Fibroblast of lung (primary cell): Measurements from ENCODE around the gene SORCS2. TPM values are rescaled to one million over a fixed set of nuclear protein-coding genes. Genes with fewer than 3 reads are reported as not detected.

ENCODE experiments used
- DNase-seq, 2 donors: peaks; one replicate each; pipeline versions ENCODE4 v3.0.0 to v3.0.0-alpha.2; 2010; ENCODE audit warnings: low read depth in 2 of 2
- H2AFZ ChIP-seq: 2 replicates; pipeline ENCODE4 v1.5.1; 2012; ENCODE audit warnings: low read length, control low read depth, inconsistent platforms
- H3K27ac ChIP-seq: 2 replicates; pipeline ENCODE4 v1.5.1; 2011; ENCODE audit warnings: low read length, control low read depth; ENCODE audit not compliant: insufficient read depth
- H3K27me3 ChIP-seq: 2 replicates; pipeline ENCODE4 v1.5.1; 2011; ENCODE audit warnings: mild to moderate bottlenecking, low read length; ENCODE audit not compliant: control insufficient read depth, insufficient read depth
- H3K36me3 ChIP-seq: 2 replicates; pipeline ENCODE4 v1.5.1; 2011; ENCODE audit warnings: low read length; ENCODE audit not compliant: control insufficient read depth, insufficient read depth
- H3K4me1 ChIP-seq: 2 replicates; pipeline ENCODE4 v1.5.1; 2011; ENCODE audit warnings: low read length; ENCODE audit not compliant: control insufficient read depth, insufficient read depth; ENCODE audit errors: extremely low read depth
- H3K4me2 ChIP-seq: 2 replicates; pipeline ENCODE4 v1.5.1; 2011; ENCODE audit warnings: low read length, control low read depth; ENCODE audit not compliant: insufficient read depth; ENCODE audit errors: extremely low read depth
- H3K4me3 ChIP-seq, 4 experiments: fragments of 200-600 bp in 1 of 4; sonication (generic) in 1 of 4; replicated peaks in 1 of 4; 2 replicates each; pipeline ENCODE4 v1.5.1; 2011 to 2016; ENCODE audit warnings: low read length in 4 of 4, low read depth in 3 of 4, mild to moderate bottlenecking in 3 of 4, control low read depth in 2 of 4, inconsistent platforms in 1 of 4, mixed read lengths in 1 of 4; ENCODE audit not compliant: insufficient read depth in 1 of 4; ENCODE audit errors: control extremely low read depth in 1 of 4
- H3K79me2 ChIP-seq: 2 replicates; pipeline ENCODE4 v1.5.1; 2012; ENCODE audit warnings: mild to moderate bottlenecking, low read length, inconsistent platforms; ENCODE audit not compliant: control insufficient read depth, insufficient read depth
- H3K9ac ChIP-seq: 2 replicates; pipeline ENCODE4 v1.5.1; 2011; ENCODE audit warnings: mild to moderate bottlenecking, low read length, control low read depth; ENCODE audit not compliant: insufficient read depth
- H3K9me3 ChIP-seq: 2 replicates; pipeline ENCODE4 v1.5.1; 2012; ENCODE audit warnings: low read depth, low read length; ENCODE audit not compliant: control insufficient read depth, insufficient read depth
- H4K20me1 ChIP-seq: 2 replicates; pipeline ENCODE4 v1.5.1; 2011; ENCODE audit warnings: low read length; ENCODE audit not compliant: control insufficient read depth, insufficient read depth; ENCODE audit errors: extremely low read depth
- CTCF ChIP-seq, 2 donors: IDR thresholded peaks in 1 of 2; conservative IDR thresholded peaks in 1 of 2; 1 replicate in 1 of 2; 2 replicates in 1 of 2; pipeline ENCODE4 v1.5.1; 2011 to 2012; ENCODE audit warnings: low read length in 2 of 2, control low read depth in 1 of 2, inconsistent platforms in 1 of 2, low read depth in 1 of 2, mild to moderate bottlenecking in 1 of 2
- EZH2 ChIP-seq: IDR thresholded peaks from 2 replicates; pipeline ENCODE4 v1.5.1; 2012; ENCODE audit warnings: low read length, control low read depth, mild to moderate bottlenecking; ENCODE audit errors: missing control alignments
- polyA plus RNA-seq, 2 donors: library from polyadenylated mRNA; depleted of rRNA in 1 of 2; stranded (reverse) in 1 of 2; unstranded in 1 of 2; fragments of >200 nt; gene quantifications; 2 replicates each; pipeline ENCODE4 v1.2.1, GENCODE V29; 2011 to 2012; ENCODE audit warnings: missing spikeins in 1 of 2
- total RNA-seq: library from RNA; depleted of rRNA; stranded (reverse); fragments of >200 nt; gene quantifications from 2 replicates; pipeline ENCODE4 v1.2.1, GENCODE V29; 2014

The SORCS2 gene
- total and polyA plus RNA-seq, 2 donors (not counting 1 experiment from before 2014, with no cell fraction given) = 0.17 to 0.41 TPM

- Histone ChIP-seq H3K27me3 (no peaks in the 10 kb centered on the region), H3K27ac (no peak overlapping the region), H3K4me2 (no peak overlapping the region), H2AFZ (no peak overlapping the region), H3K79me2 (no peaks in the 10 kb centered on the region), H4K20me1 (no peaks in the 10 kb centered on the region), H3K9me3 (no peaks in the 10 kb centered on the region), H3K36me3 (no peaks in the 10 kb centered on the region), H3K4me1 (no peaks in the 10 kb centered on the region), H3K9ac (no peak overlapping the region), H3K4me3 (no peak overlapping the region)
- TF ChIP-seq CTCF (conservative IDR thresholded peaks at IDR 0.05 in 1 of 2, IDR thresholded peaks at IDR 0.05 in 1 of 2; ENCODE audit: low read depth in 1 of 2, low read length in 2 of 2) = no peak
- DNase-seq = no peak
Measured at GRCh38 chr4:7529368-7530080, 337.2 kb downstream of the SORCS2 start.

- DNase-seq = no peak
- Histone ChIP-seq H3K27ac (no peak overlapping the region), H3K4me1 (no peaks in the 10 kb centered on the region), H4K20me1 (no peaks in the 10 kb centered on the region), H3K27me3 (no peaks in the 10 kb centered on the region), H3K4me2 (no peak overlapping the region), H3K79me2 (no peaks in the 10 kb centered on the region), H3K9ac (no peak overlapping the region), H3K36me3 (no peaks in the 10 kb centered on the region), H3K9me3 (no peaks in the 10 kb centered on the region), H2AFZ (no peak overlapping the region), H3K4me3 (no peak overlapping the region)
- no peak for TF ChIP-seq EZH2
- no peak for TF ChIP-seq CTCF (conservative IDR thresholded peaks at IDR 0.05 in 1 of 2, IDR thresholded peaks at IDR 0.05 in 1 of 2; ENCODE audit: low read depth in 1 of 2, low read length in 2 of 2)
Measured at GRCh38 chr4:7530082-7530481, 337.7 kb downstream of the SORCS2 start.

- Histone ChIP-seq H3K4me3 (no peak overlapping the region), H3K36me3 (no peaks in the 10 kb centered on the region), H4K20me1 (no peaks in the 10 kb centered on the region)
Measured at GRCh38 chr4:7530932-7531639, 338.7 kb downstream of the SORCS2 start.

More at GRCh38 chr4:7530932-7531639, 338.7 kb downstream of the SORCS2 start:
- TF ChIP-seq EZH2 = no peak
- TF ChIP-seq CTCF (conservative IDR thresholded peaks at IDR 0.05 in 1 of 2, IDR thresholded peaks at IDR 0.05 in 1 of 2; ENCODE audit: low read depth in 1 of 2, low read length in 2 of 2) = no peak
- H3K9ac ChIP-seq = no peak overlapping the region
- H3K9me3 ChIP-seq = no peaks in the 10 kb centered on the region
- H3K4me1 ChIP-seq = no peaks in the 10 kb centered on the region
- H3K79me2 ChIP-seq = no peaks in the 10 kb centered on the region
- H3K4me2 ChIP-seq = no peak overlapping the region
- no peak overlapping the region for H3K27ac ChIP-seq
- DNase-seq = no peak
- no peak overlapping the region for H2AFZ ChIP-seq
- H3K27me3 ChIP-seq = no peaks in the 10 kb centered on the region
